Central memory CD4-positive, alpha-beta T cell (primary cell): ENCODE data around the gene LYZ.

ENCODE experiments used
- DNase-seq: peaks from one replicate; pipeline ENCODE4 v3.0.0; 2022

Gene LYZ

GRCh38 chr12:69388371-69388770 lies 40.2 kb downstream of the LYZ start:
- DNase-seq: no peak

DNA sequence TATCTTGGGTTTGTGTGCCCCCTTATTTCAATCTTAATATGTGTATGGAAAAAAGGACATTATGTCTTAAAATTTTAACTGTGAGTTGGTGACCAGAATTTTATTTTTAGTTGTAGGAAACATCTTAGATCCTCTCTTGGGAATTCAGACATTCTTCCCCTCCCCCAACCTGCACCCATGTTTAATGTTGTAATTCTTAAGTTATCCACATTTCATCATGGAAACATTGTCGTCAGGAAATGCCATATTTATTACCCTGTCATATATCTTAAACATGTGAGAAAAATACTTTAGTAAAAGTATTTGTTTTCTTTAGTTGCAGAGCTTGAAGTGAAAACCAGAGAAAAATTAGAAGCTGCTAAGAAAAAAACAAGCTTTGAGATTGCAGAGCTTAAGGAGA lies 41.6 kb downstream of the LYZ start:
- DNase-seq: no peak

DNA sequence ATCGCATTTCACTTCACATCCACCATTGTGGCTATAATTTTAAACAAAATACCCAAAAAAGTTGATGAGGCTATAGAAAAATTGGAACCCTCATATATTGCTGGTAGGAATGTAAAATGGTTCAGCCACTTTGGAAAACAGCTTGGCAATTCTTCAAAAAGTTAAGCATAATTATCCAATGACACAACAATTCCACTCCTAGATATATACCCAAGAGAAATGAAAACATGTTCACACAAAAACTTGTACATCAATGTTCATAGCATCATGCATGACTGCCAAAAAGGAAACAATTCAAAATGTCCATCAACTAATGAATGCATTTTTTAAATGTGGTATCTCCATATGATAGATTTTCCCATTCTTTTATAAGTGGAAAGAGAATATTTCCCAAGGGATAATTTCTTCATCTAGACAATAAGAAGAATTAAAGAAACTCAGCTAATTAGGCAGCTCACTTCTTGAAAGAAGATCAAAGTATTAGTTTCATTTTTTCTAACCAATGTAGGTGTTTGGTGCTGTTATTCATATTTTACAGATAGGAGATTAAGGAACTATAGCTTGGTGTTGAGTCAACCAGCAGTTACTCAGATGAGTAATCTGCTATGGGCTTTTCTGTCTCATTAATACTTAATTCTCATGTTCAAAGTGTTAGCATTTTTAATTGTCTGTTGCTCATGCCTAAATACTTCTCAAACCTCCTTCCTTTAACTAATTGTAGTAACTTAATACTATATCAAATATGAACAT lies 44.2 kb downstream of the LYZ start:
- DNase-seq: no peak

- DNase-seq: no peak
Observed at GRCh38 chr12:69396041-69396440, 47.9 kb downstream of the LYZ start.

DNA sequence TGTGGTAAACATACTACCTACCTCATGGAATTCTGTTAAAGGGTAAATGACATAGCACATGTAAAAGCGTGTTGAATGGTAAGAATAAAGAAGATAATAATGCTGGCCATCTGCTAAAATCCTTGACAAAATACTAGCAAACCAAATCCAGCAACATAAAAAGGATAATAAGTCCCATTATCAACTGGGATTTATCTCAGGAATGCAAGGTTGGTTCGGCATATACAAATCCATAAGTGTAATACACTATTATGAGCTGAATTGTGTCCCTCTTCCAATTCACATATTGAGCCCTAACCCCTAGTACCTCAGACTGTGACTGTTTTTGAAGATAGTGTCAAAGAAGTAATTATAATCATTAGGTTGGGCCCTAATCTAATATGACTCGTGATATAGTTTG lies 48.8 kb downstream of the LYZ start:
- DNase-seq: no peak

DNA sequence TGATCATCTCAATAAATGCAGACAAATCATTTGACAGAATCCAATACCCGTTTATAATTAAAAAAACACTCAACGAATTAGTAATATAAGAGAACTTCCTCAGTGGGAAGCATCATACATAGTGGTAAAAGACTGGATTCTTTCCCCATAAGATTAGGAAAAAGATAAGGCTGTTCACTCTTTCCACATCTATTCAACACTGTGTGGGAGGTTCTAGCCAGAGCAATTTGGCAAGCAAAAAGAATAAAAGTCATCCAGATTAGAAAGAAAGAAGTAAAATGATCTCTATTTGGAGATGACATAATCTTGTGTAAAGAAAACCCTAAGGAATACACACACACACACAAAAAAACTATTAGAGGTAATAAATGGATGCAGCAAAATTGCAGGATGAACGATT lies 49.8 kb downstream of the LYZ start:
- DNase-seq: no peak

DNA sequence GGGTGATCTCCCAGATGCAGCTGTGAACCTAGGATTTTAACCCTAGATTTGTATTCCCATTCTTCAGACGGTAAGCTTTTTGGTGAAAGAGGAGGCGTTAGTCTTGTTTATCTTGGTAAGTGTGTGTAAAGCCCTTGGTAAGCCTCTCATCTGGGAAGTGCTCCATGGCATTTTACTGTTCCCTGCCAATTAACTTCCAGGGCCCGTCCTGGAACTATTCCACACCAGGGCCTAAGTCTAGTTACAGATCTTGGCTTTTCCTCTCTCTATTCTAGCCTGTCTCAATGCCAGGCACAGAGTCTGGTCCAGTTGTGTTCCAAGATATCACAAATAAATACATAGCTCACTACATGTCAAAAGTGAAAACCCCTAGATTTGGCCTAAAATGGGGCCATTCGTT lies 53.8 kb downstream of the LYZ start:
- DNase-seq: no peak
